Choroid plexus epithelial cell (primary cell): Measurements from ENCODE around the gene PGLYRP4.

Source experiments
- DNase-seq: peaks from one replicate; pipeline ENCODE4 v3.0.0-alpha.2; 2010; ENCODE audit warnings: low read depth
- H3K4me3 ChIP-seq: 2 replicates; pipeline ENCODE4 v1.5.1; 2011; ENCODE audit warnings: low read depth, mild to moderate bottlenecking, control low read depth, low read length, moderate library complexity
- CTCF ChIP-seq: conservative IDR thresholded peaks from 2 replicates; pipeline ENCODE4 v1.5.1; 2011; ENCODE audit warnings: low read depth, mild to moderate bottlenecking, control low read depth, inconsistent platforms, low read length, moderate library complexity

The PGLYRP4 gene

GRCh38 chr1:153348511-153349362 is at the start of gene PGLYRP4:
PGLYRP4 (minus strand) TSS chr1:153348841; CDS start chr1:153347932, 909 bp downstream.
- no peak for TF ChIP-seq CTCF
- no peak for DNase-seq
- no peak within 1 kb of the TSS for H3K4me3 ChIP-seq

- no peak overlapping the region for H3K4me3 ChIP-seq
- TF ChIP-seq CTCF, result no peak
- DNase-seq, result no peak
These were observed 49.4 kb upstream of the PGLYRP4 start for GRCh38 chr1:153397924-153398651.

- no peak for DNase-seq
- no peak for TF ChIP-seq CTCF
- no peak overlapping the region for H3K4me3 ChIP-seq
These were observed 48.6 kb upstream of the PGLYRP4 start for GRCh38 chr1:153397051-153397923.

GRCh38 chr1:153396461-153396860 is 47.8 kb upstream of the PGLYRP4 start:
- TF ChIP-seq CTCF, result no peak
- no peak overlapping the region for H3K4me3 ChIP-seq
- DNase-seq, result no peak

GRCh38 chr1:153395776-153396175 is 47.1 kb upstream of the PGLYRP4 start:
- no peak overlapping the region for H3K4me3 ChIP-seq
- DNase-seq, result no peak
- TF ChIP-seq CTCF, result no peak

GRCh38 chr1:153395136-153395685 is 46.6 kb upstream of the PGLYRP4 start:
- no peak for TF ChIP-seq CTCF
- DNase-seq, result no peak
- H3K4me3 ChIP-seq, result no peak overlapping the region
